ENCODE measurements around the gene TRRAP.

Gene TRRAP

DNA sequence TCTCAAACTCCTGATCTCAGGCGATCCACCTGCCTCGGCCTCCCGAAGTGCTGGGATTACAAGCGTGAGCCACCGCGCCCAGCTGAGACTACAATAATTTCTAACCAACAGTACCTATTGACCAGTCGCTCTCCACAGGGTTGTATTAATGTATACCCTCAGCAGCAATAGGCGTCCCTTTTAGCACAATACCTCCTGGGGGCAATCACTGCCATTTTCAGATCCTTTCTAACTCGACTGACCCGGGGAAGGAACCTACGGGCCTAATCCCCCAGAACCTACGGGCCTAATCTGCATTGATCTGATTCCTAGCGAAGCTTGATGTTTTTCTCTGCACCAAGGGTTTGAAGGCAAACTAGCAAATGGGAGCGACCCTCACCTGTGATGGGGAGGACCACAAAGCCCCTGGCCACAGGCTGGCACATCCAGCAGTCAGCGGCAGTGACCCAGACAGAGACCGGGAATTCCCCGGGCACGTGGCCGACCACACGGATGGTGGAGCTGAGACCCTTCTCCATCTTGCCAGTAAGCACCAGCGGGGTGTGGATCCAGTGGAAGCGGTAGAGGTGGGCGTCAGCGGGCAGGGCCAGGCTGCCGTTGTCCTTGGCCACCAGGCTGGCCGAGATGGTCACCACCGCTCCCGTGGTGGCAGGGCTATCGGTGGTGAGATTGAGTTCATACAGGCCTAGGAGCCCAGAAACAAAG is 15.5 kb upstream of the TRRAP start:
- H4K20me1 ChIP-seq (ENCODE audit: insufficient read depth, low read length): no peaks in the 10 kb centered on the region
- no peak overlapping the region for H3K27ac ChIP-seq (ENCODE audit: low read length)
- no peaks in the 10 kb centered on the region for H3K4me1 ChIP-seq (ENCODE audit: low read length)
- H2AFZ ChIP-seq (ENCODE audit: low read length): no peak overlapping the region
- DNase-seq: no peak
- no peaks in the 10 kb centered on the region for H3F3A ChIP-seq (ENCODE audit: insufficient read depth, low read length)
- H3K4me2 ChIP-seq (ENCODE audit: low read depth, low read length): no peak overlapping the region
- no peaks in the 10 kb centered on the region for H3K36me3 ChIP-seq (replicated peaks; ENCODE audit: insufficient read depth, low read length)
- H3K9ac ChIP-seq (ENCODE audit: low read length): no peak overlapping the region
- no peaks in the 10 kb centered on the region for H3K79me2 ChIP-seq (ENCODE audit: low read length)
- no peaks in the 10 kb centered on the region for H3K9me3 ChIP-seq (replicated peaks; ENCODE audit: insufficient read depth, low read length)
- TF ChIP-seq EZH2phosphoT487 (IDR thresholded peaks at IDR 0.05; ENCODE audit: low read length) (no peak), EZH2 (optimal IDR thresholded peaks at IDR 0.05; ENCODE audit: low read depth, low read length) (no peak)
- TF ChIP-seq, protein P1, sequence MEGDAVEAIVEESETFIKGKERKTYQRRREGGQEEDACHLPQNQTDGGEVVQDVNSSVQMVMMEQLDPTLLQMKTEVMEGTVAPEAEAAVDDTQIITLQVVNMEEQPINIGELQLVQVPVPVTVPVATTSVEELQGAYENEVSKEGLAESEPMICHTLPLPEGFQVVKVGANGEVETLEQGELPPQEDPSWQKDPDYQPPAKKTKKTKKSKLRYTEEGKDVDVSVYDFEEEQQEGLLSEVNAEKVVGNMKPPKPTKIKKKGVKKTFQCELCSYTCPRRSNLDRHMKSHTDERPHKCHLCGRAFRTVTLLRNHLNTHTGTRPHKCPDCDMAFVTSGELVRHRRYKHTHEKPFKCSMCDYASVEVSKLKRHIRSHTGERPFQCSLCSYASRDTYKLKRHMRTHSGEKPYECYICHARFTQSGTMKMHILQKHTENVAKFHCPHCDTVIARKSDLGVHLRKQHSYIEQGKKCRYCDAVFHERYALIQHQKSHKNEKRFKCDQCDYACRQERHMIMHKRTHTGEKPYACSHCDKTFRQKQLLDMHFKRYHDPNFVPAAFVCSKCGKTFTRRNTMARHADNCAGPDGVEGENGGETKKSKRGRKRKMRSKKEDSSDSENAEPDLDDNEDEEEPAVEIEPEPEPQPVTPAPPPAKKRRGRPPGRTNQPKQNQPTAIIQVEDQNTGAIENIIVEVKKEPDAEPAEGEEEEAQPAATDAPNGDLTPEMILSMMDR (IDR thresholded peaks at IDR 0.05; ENCODE audit: low read length): no peak
- no peaks in the 10 kb centered on the region; the same call in 1 of the 2 replicates for H3K27me3 ChIP-seq (replicated peaks; ENCODE audit: insufficient read depth, low read length)
- H3K4me3 ChIP-seq (ENCODE audit: low read length): no peak overlapping the region
- no peaks in the 10 kb centered on the region for H3K9me2 ChIP-seq (replicated peaks; ENCODE audit: insufficient read depth, low read length)

DNA sequence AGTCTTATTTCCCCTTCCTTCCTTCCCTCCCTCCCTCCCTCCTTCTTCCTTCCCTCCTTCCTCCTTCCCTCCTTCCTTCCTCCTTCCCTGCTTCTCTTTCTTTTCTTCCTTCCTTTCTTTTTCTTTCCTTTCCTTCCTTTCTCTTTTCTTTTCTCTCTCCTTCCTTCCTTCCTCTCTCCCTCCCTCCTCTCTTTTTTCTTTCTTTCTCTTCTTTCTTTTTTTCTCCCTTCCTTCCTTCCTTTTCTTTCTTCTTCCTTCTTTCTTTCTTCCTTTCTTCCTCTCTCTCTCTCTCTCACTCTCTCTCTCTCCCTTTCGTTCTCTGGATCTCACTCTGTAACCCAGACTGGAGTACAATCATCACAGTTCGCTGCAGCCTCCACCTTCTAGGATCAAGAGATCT is 14.7 kb upstream of the TRRAP start:
- Histone ChIP-seq H3K27me3 (replicated peaks; ENCODE audit: insufficient read depth, low read length) (peaks cover 4% of the 10 kb centered on the region; the same call in 1 of the 2 replicates), H4K20me1 (ENCODE audit: insufficient read depth, low read length) (no peaks in the 10 kb centered on the region), H3K9ac (ENCODE audit: low read length) (no peak overlapping the region), H3K4me2 (ENCODE audit: low read depth, low read length) (no peak overlapping the region), H3K4me1 (ENCODE audit: low read length) (no peaks in the 10 kb centered on the region), H3F3A (ENCODE audit: insufficient read depth, low read length) (no peaks in the 10 kb centered on the region), H3K27ac (ENCODE audit: low read length) (no peak overlapping the region), H2AFZ (ENCODE audit: low read length) (no peak overlapping the region), H3K9me2 (replicated peaks; ENCODE audit: insufficient read depth, low read length) (no peaks in the 10 kb centered on the region), H3K79me2 (ENCODE audit: low read length) (no peaks in the 10 kb centered on the region), H3K9me3 (replicated peaks; ENCODE audit: insufficient read depth, low read length) (no peaks in the 10 kb centered on the region), H3K4me3 (ENCODE audit: low read length) (no peak overlapping the region), H3K36me3 (replicated peaks; ENCODE audit: insufficient read depth, low read length) (no peaks in the 10 kb centered on the region)
- DNase-seq: no peak
- TF ChIP-seq EZH2phosphoT487 (IDR thresholded peaks at IDR 0.05; ENCODE audit: low read length) (no peak), EZH2 (optimal IDR thresholded peaks at IDR 0.05; ENCODE audit: low read depth, low read length) (no peak)
- TF ChIP-seq, protein P1 (IDR thresholded peaks at IDR 0.05; ENCODE audit: low read length): no peak

DNA sequence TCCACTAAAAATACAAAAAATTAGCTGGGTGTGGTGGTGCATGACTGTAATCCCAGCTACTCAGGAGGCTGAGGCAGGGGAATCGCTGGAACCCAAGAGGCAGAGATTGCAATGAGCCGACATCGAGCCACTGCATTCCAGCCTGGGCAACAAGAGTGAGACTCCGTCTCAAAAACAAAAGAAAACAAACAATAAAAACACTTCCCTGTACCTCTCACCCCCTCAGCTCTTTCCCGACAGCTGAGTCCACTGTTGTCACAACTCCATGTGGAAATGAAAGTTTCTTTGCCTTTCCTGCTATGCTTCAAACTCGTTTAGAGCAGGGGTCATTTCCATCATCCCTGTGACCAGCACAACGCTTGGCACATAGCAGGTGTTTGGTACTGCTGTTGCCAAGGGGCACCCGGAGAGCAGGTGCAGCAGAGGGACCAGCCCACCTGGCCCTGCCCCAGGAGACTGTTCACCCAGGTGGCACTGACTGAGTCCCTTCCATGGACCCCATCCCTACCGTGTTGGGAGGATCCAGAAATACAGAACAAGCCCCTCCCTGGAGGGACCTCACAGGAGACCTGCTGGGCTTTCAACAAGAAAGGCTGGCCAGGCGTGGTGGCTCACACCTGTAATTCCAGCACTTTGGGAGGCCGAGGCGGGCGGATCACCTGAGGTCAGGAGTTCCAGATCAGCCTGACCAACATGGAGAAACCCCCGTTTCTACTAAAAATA is 13.4 kb upstream of the TRRAP start:
- Histone ChIP-seq H3K79me2 (ENCODE audit: low read length) (no peaks in the 10 kb centered on the region), H3F3A (ENCODE audit: insufficient read depth, low read length) (no peaks in the 10 kb centered on the region), H3K4me1 (ENCODE audit: low read length) (no peaks in the 10 kb centered on the region), H2AFZ (ENCODE audit: low read length) (no peak overlapping the region), H3K4me2 (ENCODE audit: low read depth, low read length) (no peak overlapping the region), H3K27ac (ENCODE audit: low read length) (no peak overlapping the region), H3K36me3 (replicated peaks; ENCODE audit: insufficient read depth, low read length) (no peaks in the 10 kb centered on the region), H3K9me2 (replicated peaks; ENCODE audit: insufficient read depth, low read length) (no peaks in the 10 kb centered on the region), H3K4me3 (ENCODE audit: low read length) (no peak overlapping the region), H4K20me1 (ENCODE audit: insufficient read depth, low read length) (no peaks in the 10 kb centered on the region), H3K9ac (ENCODE audit: low read length) (no peak overlapping the region), H3K27me3 (replicated peaks; ENCODE audit: insufficient read depth, low read length) (peaks cover 16% of the 10 kb centered on the region), H3K9me3 (replicated peaks; ENCODE audit: insufficient read depth, low read length) (no peaks in the 10 kb centered on the region)
- DNase-seq: no peak
- TF ChIP-seq, protein P1 (IDR thresholded peaks at IDR 0.05; ENCODE audit: low read length): no peak
- TF ChIP-seq EZH2 (optimal IDR thresholded peaks at IDR 0.05; ENCODE audit: low read depth, low read length) (no peak), EZH2phosphoT487 (IDR thresholded peaks at IDR 0.05; ENCODE audit: low read length) (no peak)

Measured in MM.1S (cell line).